Liver (tissue), 9 donors: ENCODE measurements around the gene PRSS38. TPM values are rescaled to one million over a fixed set of nuclear protein-coding genes. Genes with fewer than 3 reads are reported as not detected.

Experiments used
- DNase-seq: peaks from one replicate; pipeline ENCODE4 v3.0.0-alpha.2; 2017; ENCODE audit warnings: low spot score
- H3K27ac ChIP-seq, 2 donors: one replicate each; pipeline ENCODE4 v1.7.0; 2013; ENCODE audit warnings: inconsistent platforms in 2 of 2, low read length in 2 of 2, control low read depth in 1 of 2, low read depth in 1 of 2, mild to moderate bottlenecking in 1 of 2
- H3K27me3 ChIP-seq, 4 donors: one replicate each; pipeline versions ENCODE4 v1.6.1 to v1.7.0; 2013; ENCODE audit warnings: low read length in 3 of 4, inconsistent platforms in 1 of 4, mild to moderate bottlenecking in 1 of 4, moderate library complexity in 1 of 4; ENCODE audit not compliant: control insufficient read depth in 4 of 4, insufficient read depth in 4 of 4
- H3K36me3 ChIP-seq, 4 donors: one replicate each; pipeline versions ENCODE4 v1.6.1 to v1.7.0; 2013; ENCODE audit warnings: low read length in 3 of 4, mild to moderate bottlenecking in 3 of 4, low read depth in 1 of 4, moderate library complexity in 1 of 4; ENCODE audit not compliant: control insufficient read depth in 4 of 4, insufficient read depth in 3 of 4
- H3K4me1 ChIP-seq, 4 donors: one replicate each; pipeline versions ENCODE4 v1.6.1 to v1.7.0; 2013; ENCODE audit warnings: low read length in 3 of 4, mild to moderate bottlenecking in 3 of 4, moderate library complexity in 1 of 4; ENCODE audit not compliant: control insufficient read depth in 4 of 4, insufficient read depth in 4 of 4
- H3K4me3 ChIP-seq, 3 donors: one replicate each; pipeline versions ENCODE4 v1.6.1 to v1.7.0; 2013; ENCODE audit warnings: low read length in 3 of 3, control low read depth in 1 of 3, low read depth in 1 of 3, mild to moderate bottlenecking in 1 of 3
- H3K9ac ChIP-seq, 2 donors: one replicate each; pipeline ENCODE4 v1.7.0; 2013; ENCODE audit warnings: low read length in 2 of 2, mild to moderate bottlenecking in 2 of 2, moderate library complexity in 2 of 2, control low read depth in 1 of 2, low read depth in 1 of 2
- H3K9me3 ChIP-seq, 4 donors: one replicate each; pipeline versions ENCODE4 v1.6.1 to v1.7.0; 2013; ENCODE audit warnings: low read length in 3 of 4; ENCODE audit not compliant: control insufficient read depth in 4 of 4
- ATF3 ChIP-seq: IDR thresholded peaks from 2 replicates; pipeline ENCODE4 v1.6.1; 2016; ENCODE audit warnings: antibody characterized with exemption
- EGR1 ChIP-seq, 2 donors: IDR thresholded peaks; 2 replicates each; pipeline ENCODE4 v1.6.1; 2016 to 2018; ENCODE audit warnings: antibody characterized with exemption in 2 of 2, low read depth in 2 of 2
- FOXA1 ChIP-seq: IDR thresholded peaks from 2 replicates; pipeline ENCODE4 v1.6.1; 2016; ENCODE audit warnings: antibody characterized with exemption
- FOXA2 ChIP-seq: IDR thresholded peaks from 2 replicates; pipeline ENCODE4 v1.6.1; 2016; ENCODE audit warnings: antibody characterized with exemption
- GABPA ChIP-seq, 2 donors: IDR thresholded peaks in 1 of 2; conservative IDR thresholded peaks in 1 of 2; 2 replicates each; pipeline ENCODE4 v1.6.1; 2016; ENCODE audit warnings: antibody characterized with exemption in 2 of 2, mild to moderate bottlenecking in 1 of 2, moderate library complexity in 1 of 2
- HNF4A ChIP-seq, 2 donors: conservative IDR thresholded peaks; 2 replicates each; pipeline ENCODE4 v1.6.1; 2016; ENCODE audit warnings: antibody characterized with exemption in 2 of 2, mild to moderate bottlenecking in 2 of 2
- JUND ChIP-seq, 2 donors: IDR thresholded peaks; 2 replicates each; pipeline ENCODE4 v1.6.1; 2016; ENCODE audit warnings: antibody characterized with exemption in 2 of 2
- MAX ChIP-seq: IDR thresholded peaks from 2 replicates; pipeline ENCODE4 v1.6.1; 2016; ENCODE audit warnings: antibody characterized with exemption
- NR2F2 ChIP-seq: IDR thresholded peaks from 2 replicates; pipeline ENCODE4 v1.6.1; 2016; ENCODE audit warnings: antibody characterized with exemption
- RAD21 ChIP-seq, 2 donors: IDR thresholded peaks; 2 replicates each; pipeline ENCODE4 v1.6.1; 2016; ENCODE audit warnings: antibody characterized with exemption in 2 of 2, mild to moderate bottlenecking in 2 of 2
- REST ChIP-seq: IDR thresholded peaks from 2 replicates; pipeline ENCODE4 v1.6.1; 2016; ENCODE audit warnings: antibody characterized with exemption, mild to moderate bottlenecking
- RXRA ChIP-seq, 2 donors: IDR thresholded peaks; 2 replicates each; pipeline ENCODE4 v1.6.1; 2017 to 2018; ENCODE audit warnings: antibody characterized with exemption in 2 of 2, mild to moderate bottlenecking in 1 of 2
- SP1 ChIP-seq: IDR thresholded peaks from 2 replicates; pipeline ENCODE4 v1.6.1; 2018; ENCODE audit warnings: antibody characterized with exemption, mild to moderate bottlenecking
- TAF1 ChIP-seq: conservative IDR thresholded peaks from 2 replicates; pipeline ENCODE4 v1.6.1; 2016; ENCODE audit warnings: antibody characterized with exemption, mild to moderate bottlenecking
- YY1 ChIP-seq: IDR thresholded peaks from 2 replicates; pipeline ENCODE4 v1.6.1; 2016; ENCODE audit warnings: antibody characterized with exemption, mild to moderate bottlenecking
- ZBTB33 ChIP-seq: IDR thresholded peaks from 2 replicates; pipeline ENCODE4 v1.6.1; 2016; ENCODE audit warnings: antibody characterized with exemption
- WGBS: extraction: QIAGEN DNeasy Blood & Tissue Kit; methylation state at CpG from one replicate; pipeline ENCODE4 v1.1.7; 2013; 5-methylcytosine and 5-hydroxymethylcytosine counted together
- polyA plus RNA-seq, 2 donors: library from polyadenylated mRNA; stranded (reverse) in 1 of 2; unstranded in 1 of 2; fragments of 200-250 nt in 1 of 2; fragments of >200 nt in 1 of 2; fragmentation: Nextera tagmentation in 1 of 2; extraction: Ambion mirVana in 1 of 2; gene quantifications; one replicate each; pipeline versions ENCODE4 v1.2.1 to v1.2.3, GENCODE V29; 2013 to 2015
- total RNA-seq, 2 donors: library from RNA; depleted of rRNA; stranded (reverse); fragments of >200 nt; gene quantifications; one replicate each; pipeline ENCODE4 v1.2.3, GENCODE V29; 2014
- donor health status: healthy.
- donor health status: healthy.
- donor health status: healthy.
- donor health status: healthy.
- donor health status: healthy.

Gene PRSS38
- total and polyA plus RNA-seq, 4 donors, result not detected

GRCh38 chr1:227777156-227777555, 38.3 kb upstream of the PRSS38 start:
- Histone ChIP-seq H3K36me3 (peaks cover 1 to 29% (median 9%) of the 10 kb centered on the region in 4 donors), H3K9me3 (no peaks in the 10 kb centered on the region), H3K9ac (no peak overlapping the region), H3K27me3 (no peaks in the 10 kb centered on the region), H3K4me1 (no peaks in the 10 kb centered on the region), H3K4me3 (no peak overlapping the region), H3K27ac (no peak overlapping the region)
- TF ChIP-seq RXRA (IDR thresholded peaks at IDR 0.05), result no peak
- DNase-seq, result no peak
- WGBS, result 93% methylated on average over 11 of the region's 11 CpGs

- TF ChIP-seq SP1 (no peak), EGR1 (IDR thresholded peaks at IDR 0.05; ENCODE audit: low read depth in 2 of 2) (no peak), GABPA (IDR thresholded peaks at IDR 0.05 in 1 of 2, conservative IDR thresholded peaks at IDR 0.05 in 1 of 2) (no peak), TAF1 (no peak), RAD21 (IDR thresholded peaks at IDR 0.05) (no peak), NR2F2 (no peak), JUND (IDR thresholded peaks at IDR 0.05) (no peak), YY1 (no peak), ZBTB33 (no peak), ATF3 (no peak), HNF4A (conservative IDR thresholded peaks at IDR 0.05) (no peak), FOXA1 (no peak)
- Histone ChIP-seq H3K4me3 (no peak overlapping the region), H3K9ac (no peak overlapping the region), H3K36me3 (peaks cover 1 to 29% (median 8%) of the 10 kb centered on the region in 4 donors), H3K4me1 (no peaks in the 10 kb centered on the region), H3K9me3 (no peaks in the 10 kb centered on the region), H3K27ac (no peak overlapping the region), H3K27me3 (no peaks in the 10 kb centered on the region)
- no peak for DNase-seq
- 97% methylated on average over 4 of the region's 4 CpGs for WGBS
These were observed 37.8 kb upstream of the PRSS38 start for GRCh38 chr1:227777646-227778045.

- no peaks in the 10 kb centered on the region for H3K27me3 ChIP-seq
- TF ChIP-seq JUND (IDR thresholded peaks at IDR 0.05), result no peak
- no peak for TF ChIP-seq RAD21 (IDR thresholded peaks at IDR 0.05)
- TF ChIP-seq MAX, result no peak
- TF ChIP-seq GABPA (IDR thresholded peaks at IDR 0.05 in 1 of 2, conservative IDR thresholded peaks at IDR 0.05 in 1 of 2), result no peak
- no peak for TF ChIP-seq ATF3
- no peak for TF ChIP-seq RXRA (IDR thresholded peaks at IDR 0.05)
- no peak for TF ChIP-seq YY1
- TF ChIP-seq REST, result no peak
- TF ChIP-seq FOXA2, result no peak
- no peak for TF ChIP-seq SP1
- TF ChIP-seq ZBTB33, result no peak
- no peak for TF ChIP-seq FOXA1
- H3K27ac ChIP-seq, result no peak overlapping the region
- WGBS, result 94% methylated on average over 8 of the region's 8 CpGs
- no peak overlapping the region for H3K9ac ChIP-seq
- no peaks in the 10 kb centered on the region for H3K4me1 ChIP-seq
- no peaks in the 10 kb centered on the region for H3K9me3 ChIP-seq
- DNase-seq, result no peak
- H3K4me3 ChIP-seq, result no peak overlapping the region
- peaks cover 0 to 29% (median 8%) of the 10 kb centered on the region in 4 donors for H3K36me3 ChIP-seq
These were observed 37.0 kb upstream of the PRSS38 start for GRCh38 chr1:227778401-227778947.
